GM18858 (cell line): ENCODE results near the gene CAPN9.

Experiments
- ATAC-seq: cut with Tn5 transposase; IDR thresholded peaks from one replicate; pipeline ENCODE4 v1.9.1; 2021; ENCODE audit not compliant: unreplicated experiment

CAPN9 gene

GRCh38 chr1:230745071-230745470 is 2.1 kb upstream of the CAPN9 start:
- no peak for ATAC-seq

GRCh38 chr1:230746617-230747016 is 571 bp upstream of the CAPN9 start:
- no peak for ATAC-seq

GRCh38 chr1:230747890-230748800 is 957 bp downstream of the CAPN9 start:
- no peak for ATAC-seq

GRCh38 chr1:230749150-230749549 is 2.0 kb downstream of the CAPN9 start:
- ATAC-seq = no peak

DNA sequence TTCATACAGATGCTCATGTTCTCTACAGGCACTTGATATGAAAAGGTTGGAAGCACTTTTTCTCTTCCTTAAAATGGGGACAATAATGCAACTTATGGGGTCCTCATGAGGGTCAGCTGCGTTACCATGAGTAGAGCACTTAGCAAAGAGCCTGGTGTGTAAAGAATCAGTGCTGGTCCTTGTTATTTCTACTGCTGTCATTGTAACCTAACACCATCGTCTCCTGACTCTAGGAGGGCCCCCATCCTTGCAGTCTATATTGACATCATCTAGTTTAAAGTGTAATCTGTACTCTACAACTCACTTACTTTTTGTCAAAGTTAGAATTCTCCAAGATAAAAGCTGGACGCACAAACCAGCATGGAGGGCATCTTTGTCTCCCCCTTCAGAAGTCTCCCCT is 2.4 kb downstream of the CAPN9 start:
- ATAC-seq = no peak

DNA sequence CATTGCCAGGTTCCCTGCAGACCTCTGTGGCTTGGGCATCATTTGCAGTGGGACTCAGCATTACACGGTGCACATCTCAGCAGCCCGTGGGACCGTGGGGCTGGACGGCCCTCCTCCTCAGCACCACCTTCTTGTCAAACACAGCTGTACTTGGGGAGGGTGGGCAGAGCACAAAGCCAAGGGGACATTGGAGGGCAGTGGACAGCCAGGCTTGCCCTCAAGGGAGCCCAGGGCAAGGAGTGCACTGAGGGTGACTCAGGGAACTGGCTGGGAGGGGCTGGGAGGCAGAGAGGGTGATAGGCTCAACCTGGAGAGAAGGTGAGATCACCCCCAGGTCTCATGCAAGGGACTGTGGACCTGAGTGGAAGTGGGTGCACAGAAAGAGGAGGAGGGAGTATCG is 3.4 kb downstream of the CAPN9 start:
- ATAC-seq = no peak

DNA sequence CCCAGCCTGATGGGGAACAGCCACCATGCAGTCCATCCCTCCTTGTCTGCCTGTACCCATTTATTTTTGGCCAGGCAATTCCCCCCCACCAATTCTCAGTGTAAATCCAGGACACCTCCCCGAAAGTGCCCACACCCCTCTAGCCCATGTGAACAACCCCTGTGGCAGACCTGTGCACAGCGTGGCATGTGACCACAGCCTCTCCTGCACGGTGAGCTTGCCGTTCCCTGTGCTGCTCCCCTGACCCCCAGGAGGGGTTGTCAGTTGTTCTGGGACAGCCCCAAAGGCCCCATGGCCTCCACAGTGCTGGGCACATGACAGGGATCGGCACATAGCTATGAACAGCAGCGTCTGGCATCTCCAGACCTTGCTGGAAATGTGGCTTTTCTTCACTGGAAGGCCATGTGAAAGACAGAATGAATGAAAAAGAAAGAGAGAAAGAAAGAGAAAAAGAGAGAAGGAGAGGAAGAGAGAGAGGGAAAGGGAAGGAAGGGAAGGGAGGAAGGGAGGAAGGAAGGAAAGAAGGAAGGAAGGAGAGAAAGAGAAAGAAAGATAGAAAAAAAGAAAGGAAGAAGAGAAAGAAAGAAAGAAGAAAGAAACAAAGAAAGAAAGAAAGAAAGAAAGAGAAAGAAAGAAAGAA is 3.9 kb downstream of the CAPN9 start:
- ATAC-seq = no peak

GRCh38 chr1:230752407-230752806 is 5.2 kb downstream of the CAPN9 start:
- no peak for ATAC-seq

DNA sequence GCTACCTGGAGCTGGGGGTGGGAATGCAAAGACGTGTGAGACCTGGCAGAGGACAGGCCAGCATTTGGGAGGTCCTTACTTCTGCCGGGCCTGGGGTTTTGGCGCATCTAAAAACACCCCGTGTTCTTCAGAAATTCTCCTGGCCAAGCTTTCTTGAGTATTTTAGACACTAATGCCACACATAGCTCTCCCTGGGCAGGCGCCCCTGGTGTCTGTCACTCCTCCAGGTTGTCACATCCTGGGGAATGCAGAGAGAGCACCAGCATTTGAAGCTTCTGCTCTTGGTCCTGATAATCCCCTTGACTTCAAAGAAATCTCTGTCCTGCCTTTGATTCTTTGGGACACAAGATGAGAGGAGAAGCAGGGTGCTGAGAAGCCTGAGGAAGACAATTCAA is 6.0 kb downstream of the CAPN9 start:
- ATAC-seq = no peak

GRCh38 chr1:230753586-230754251 is 6.5 kb downstream of the CAPN9 start:
- ATAC-seq = no peak

GRCh38 chr1:230754796-230755195 is 7.6 kb downstream of the CAPN9 start:
- ATAC-seq = no peak

DNA sequence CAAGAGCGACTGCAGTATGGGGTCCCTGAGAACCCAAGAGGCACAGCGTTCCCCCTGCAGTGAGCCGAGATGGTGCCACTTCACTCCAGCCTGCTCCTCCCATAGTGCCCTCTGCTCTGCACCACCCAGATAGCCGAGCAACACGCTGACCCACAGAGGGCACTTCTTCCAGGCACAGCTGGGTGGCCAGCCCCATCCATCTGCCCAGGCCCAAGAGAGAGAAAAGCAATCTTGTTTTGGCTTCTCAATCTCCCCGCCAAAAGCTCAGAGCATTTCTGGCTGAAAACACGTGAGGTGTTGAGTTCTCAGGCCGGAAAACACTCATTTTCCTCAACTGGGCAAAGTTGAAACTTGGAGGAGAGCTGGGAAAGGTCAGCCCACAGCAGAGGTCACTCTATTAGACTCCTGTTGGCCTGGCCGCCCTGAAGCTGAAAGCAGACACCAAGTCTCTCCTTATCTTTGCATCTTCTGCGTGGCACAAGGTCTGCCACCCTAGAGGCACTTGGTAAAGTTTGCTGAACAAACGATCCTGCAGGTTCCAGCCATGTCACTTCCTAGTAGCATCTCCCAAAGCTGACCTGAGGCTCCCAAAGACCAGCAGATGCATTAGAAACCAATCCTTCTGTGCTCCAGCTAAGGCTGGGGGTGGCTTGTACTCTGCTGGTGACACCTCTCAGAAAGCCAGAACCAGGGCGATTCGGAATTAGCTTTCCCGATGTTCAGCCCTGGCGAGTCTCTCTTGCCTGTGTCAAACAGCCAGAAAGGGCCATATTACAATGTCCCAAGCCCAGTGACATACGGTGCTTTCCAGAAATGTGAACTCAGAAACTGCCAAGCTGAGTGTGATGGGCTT is 10.9 kb downstream of the CAPN9 start:
- no peak for ATAC-seq

DNA sequence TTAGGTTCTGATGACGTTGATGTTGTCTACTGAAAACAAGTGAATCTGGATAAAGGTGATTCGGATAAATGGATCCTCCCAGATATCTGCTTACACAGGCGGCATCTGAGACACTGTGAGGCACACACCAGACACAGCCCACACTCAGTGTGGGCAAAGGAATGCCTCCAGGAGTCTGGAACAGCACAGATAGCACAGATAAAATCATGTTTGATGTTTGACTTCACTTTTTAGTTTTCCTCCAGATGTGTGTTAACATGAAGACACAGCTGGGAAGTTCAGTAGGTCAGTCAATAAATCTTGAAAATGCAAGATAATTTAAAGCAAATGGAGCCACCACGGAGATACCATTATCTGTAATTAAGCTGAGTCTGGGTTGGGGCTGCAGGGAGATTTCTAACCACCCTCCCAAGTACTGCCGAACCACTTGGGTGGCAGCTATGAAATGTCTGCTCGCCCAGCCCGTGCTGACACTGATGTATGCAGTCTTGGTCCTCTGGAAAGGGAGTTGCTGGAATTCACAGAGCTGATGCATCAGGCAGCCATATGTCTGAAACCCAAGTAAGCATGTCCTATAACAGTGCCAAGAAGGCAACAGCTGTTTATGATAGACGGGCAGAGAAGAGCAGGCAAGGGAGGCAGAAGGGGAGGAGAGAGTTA is 11.7 kb downstream of the CAPN9 start:
- ATAC-seq = no peak

DNA sequence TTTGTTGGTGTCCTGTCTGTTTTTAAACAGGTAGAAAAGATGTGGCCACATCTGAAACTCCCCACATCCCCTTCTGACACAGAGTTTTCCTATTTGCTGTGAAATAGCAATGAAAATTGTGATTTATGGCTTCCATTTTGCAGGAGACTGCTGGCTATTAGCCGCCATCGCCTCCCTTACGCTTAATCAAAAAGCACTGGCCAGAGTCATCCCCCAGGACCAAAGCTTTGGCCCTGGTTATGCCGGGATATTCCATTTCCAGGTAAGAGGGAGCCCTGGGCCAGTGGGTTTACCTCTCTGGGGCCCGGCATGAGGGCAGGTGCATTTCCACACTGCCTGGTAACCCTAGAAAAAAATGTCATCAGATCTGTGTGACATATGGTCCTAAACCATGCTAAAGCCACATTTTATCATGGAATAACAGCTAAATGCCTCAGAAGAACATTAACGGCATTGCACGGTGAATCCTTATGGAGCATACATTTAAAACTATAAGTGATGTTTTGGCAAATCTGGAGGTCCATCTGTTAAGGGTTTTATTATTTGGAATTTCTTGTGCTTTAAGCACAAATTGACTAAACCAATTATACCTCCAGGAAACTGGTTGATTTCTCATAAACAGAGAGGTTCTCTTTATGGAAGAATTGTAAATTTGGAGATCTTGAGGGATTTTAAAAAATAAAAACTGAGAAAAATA is 12.3 kb downstream of the CAPN9 start:
- ATAC-seq = no peak

DNA sequence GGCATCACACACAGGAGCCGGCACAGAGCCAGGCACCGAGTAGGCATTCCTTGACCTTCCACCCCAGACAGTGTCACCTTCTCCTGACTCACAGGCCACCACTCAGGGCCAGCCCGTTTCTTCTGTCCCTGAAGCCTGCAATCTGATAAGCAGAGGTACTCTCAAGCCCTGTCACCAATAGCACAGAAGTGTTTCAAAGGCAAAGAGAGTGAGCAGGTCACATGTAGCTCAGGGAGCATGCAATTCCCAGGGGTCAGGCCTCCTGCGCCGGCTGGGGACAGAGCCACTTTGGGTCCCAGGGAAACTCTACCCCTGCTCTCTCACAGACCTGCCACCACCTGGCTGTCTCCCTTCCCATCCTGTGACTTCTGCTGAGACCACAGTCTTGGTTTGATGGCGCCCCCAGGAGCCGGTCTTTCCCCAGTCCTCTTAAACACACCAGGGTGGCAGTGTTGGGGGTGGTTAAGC is 13.2 kb downstream of the CAPN9 start:
- no peak for ATAC-seq

GRCh38 chr1:230761443-230762167 is 14.4 kb downstream of the CAPN9 start:
- ATAC-seq = no peak

GRCh38 chr1:230763927-230764591 is 16.9 kb downstream of the CAPN9 start:
- no peak for ATAC-seq

DNA sequence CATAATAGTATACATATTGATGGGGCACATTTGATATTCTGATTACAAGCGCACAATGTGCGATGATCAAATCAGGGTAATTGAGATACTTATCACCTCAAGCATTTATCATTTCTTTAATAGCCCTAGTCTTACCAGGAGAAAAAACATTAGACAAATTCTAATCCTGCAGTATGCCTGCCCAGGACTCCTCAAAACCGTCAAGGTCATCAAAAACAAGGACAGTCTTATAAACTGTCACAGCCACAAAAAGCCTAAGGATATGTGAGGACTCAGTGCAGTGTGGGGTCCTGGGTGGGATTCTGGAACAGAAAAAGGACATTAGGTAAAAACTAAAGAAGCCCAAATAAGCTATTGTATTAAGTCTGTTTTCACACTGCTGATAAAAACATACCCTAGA is 19.1 kb downstream of the CAPN9 start:
- no peak for ATAC-seq
